Ascending aorta (tissue), 2 donors: ENCODE data around the gene GNPTAB. TPM values are rescaled to one million over a fixed set of nuclear protein-coding genes. Genes with fewer than 3 reads are reported as not detected.

Source experiments
- DNase-seq, 2 donors: peaks; one replicate each; pipeline ENCODE4 v3.0.0-alpha.2; 2019; ENCODE audit warnings: low spot score in 2 of 2
- H3K27ac ChIP-seq, 2 donors: fragments of 200-600 bp; sonication (generic); one replicate each; pipeline ENCODE4 v1.5.1; 2016 to 2017; ENCODE audit warnings: mild to moderate bottlenecking in 1 of 2
- H3K27me3 ChIP-seq: fragments of 200-600 bp; sonication (generic); one replicate; pipeline ENCODE4 v1.5.1; 2017
- H3K36me3 ChIP-seq, 2 donors: fragments of 200-600 bp; sonication (generic); one replicate each; pipeline ENCODE4 v1.5.1; 2016
- H3K4me1 ChIP-seq, 2 donors: fragments of 200-600 bp; sonication (generic); one replicate each; pipeline ENCODE4 v1.5.1; 2016 to 2017; ENCODE audit warnings: mild to moderate bottlenecking in 1 of 2
- H3K4me3 ChIP-seq, 2 donors: fragments of 200-600 bp; sonication (generic); one replicate each; pipeline ENCODE4 v1.5.1; 2016 to 2017; ENCODE audit warnings: mild to moderate bottlenecking in 1 of 2
- H3K9me3 ChIP-seq, 2 donors: fragments of 200-600 bp; sonication (generic); one replicate each; pipeline ENCODE4 v1.5.1; 2016
- CTCF ChIP-seq, 3 experiments: fragments of 200-600 bp in 2 of 3; fragments of 450-650 bp in 1 of 3; sonication (generic) in 2 of 3; IDR thresholded peaks; one replicate each; pipeline ENCODE4 v1.5.1; 2016 to 2019; ENCODE audit warnings: antibody characterized with exemption in 3 of 3, mild to moderate bottlenecking in 1 of 3, moderate library complexity in 1 of 3
- intact Hi-C: fragments of 100-400 bp; cut with DNase I; formaldehyde crosslinking; loops from one replicate; pipeline ENCODE4 v1.15.1; 2023
- total RNA-seq: library from RNA; depleted of rRNA; stranded (reverse); fragments of >200 nt; gene quantifications from one replicate; pipeline ENCODE4 v1.1.0, GENCODE V29; 2016

Gene GNPTAB
- total RNA-seq, 1 donor from 2014 or later = 9.5 TPM

GRCh38 chr12:101785671-101786070 is 45.1 kb downstream of the GNPTAB start:
- Histone ChIP-seq H3K27me3 (no peaks in the 10 kb centered on the region), H3K4me3 (no peak overlapping the region), H3K9me3 (no peaks in the 10 kb centered on the region), H3K4me1 (no peaks in the 10 kb centered on the region), H3K36me3 (peaks cover 2 to 20% of the 10 kb centered on the region in 2 donors), H3K27ac (no peak overlapping the region)
- no peak for DNase-seq
- intact Hi-C loops = no loop called here
- TF ChIP-seq CTCF (IDR thresholded peaks at IDR 0.05) = no peak

- no peaks in the 10 kb centered on the region for H3K4me1 ChIP-seq
- no peaks in the 10 kb centered on the region for H3K27me3 ChIP-seq
- intact Hi-C loops = no loop called here
- no peak for DNase-seq
- H3K9me3 ChIP-seq = no peaks in the 10 kb centered on the region
- H3K27ac ChIP-seq = no peak overlapping the region
- no peak for TF ChIP-seq CTCF (IDR thresholded peaks at IDR 0.05)
- H3K36me3 ChIP-seq = peaks cover 0 to 16% of the 10 kb centered on the region in 2 donors
- no peak overlapping the region for H3K4me3 ChIP-seq
These were observed 46.4 kb downstream of the GNPTAB start for GRCh38 chr12:101784376-101784775.

- Histone ChIP-seq H3K9me3 (no peaks in the 10 kb centered on the region), H3K27ac (no peak overlapping the region), H3K4me1 (no peaks in the 10 kb centered on the region), H3K36me3 (peaks cover 0 to 14% of the 10 kb centered on the region in 2 donors), H3K4me3 (no peak overlapping the region), H3K27me3 (no peaks in the 10 kb centered on the region)
- intact Hi-C loops = no loop called here
- no peak for TF ChIP-seq CTCF (IDR thresholded peaks at IDR 0.05)
- DNase-seq = no peak
These were observed 46.9 kb downstream of the GNPTAB start for GRCh38 chr12:101783838-101784237.

- intact Hi-C loops = no loop called here
- H3K36me3 ChIP-seq = peaks cover 0 to 14% of the 10 kb centered on the region in 2 donors
- H3K9me3 ChIP-seq = no peaks in the 10 kb centered on the region
- no peak overlapping the region for H3K27ac ChIP-seq
- no peaks in the 10 kb centered on the region for H3K27me3 ChIP-seq
- no peaks in the 10 kb centered on the region for H3K4me1 ChIP-seq
- no peak overlapping the region for H3K4me3 ChIP-seq
- DNase-seq = no peak
- no peak for TF ChIP-seq CTCF (IDR thresholded peaks at IDR 0.05)
These were observed 47.6 kb downstream of the GNPTAB start for GRCh38 chr12:101783150-101783549.

- Histone ChIP-seq H3K27me3 (no peaks in the 10 kb centered on the region), H3K4me1 (no peaks in the 10 kb centered on the region), H3K9me3 (no peaks in the 10 kb centered on the region), H3K36me3 (peaks cover 0 to 16% of the 10 kb centered on the region in 2 donors), H3K27ac (no peak overlapping the region), H3K4me3 (no peak overlapping the region)
- DNase-seq = no peak
- TF ChIP-seq CTCF (IDR thresholded peaks at IDR 0.05) = no peak
- intact Hi-C loops = no loop called here
These were observed 48.5 kb downstream of the GNPTAB start for GRCh38 chr12:101782273-101782731.

GRCh38 chr12:101781834-101782233 is 48.9 kb downstream of the GNPTAB start:
- DNase-seq = no peak
- TF ChIP-seq CTCF (IDR thresholded peaks at IDR 0.05) = no peak
- no peaks in the 10 kb centered on the region for H3K9me3 ChIP-seq
- no peaks in the 10 kb centered on the region for H3K4me1 ChIP-seq
- H3K27me3 ChIP-seq = no peaks in the 10 kb centered on the region
- no peak overlapping the region for H3K27ac ChIP-seq
- intact Hi-C loops = no loop called here
- H3K36me3 ChIP-seq = peaks cover 0 to 17% of the 10 kb centered on the region in 2 donors
- H3K4me3 ChIP-seq = no peak overlapping the region
